HuH-7 (cell line): Measurements from ENCODE around the gene GLDN.

Experiments
- DNase-seq: peaks from one replicate; pipeline ENCODE4 v3.0.0; 2011; ENCODE audit warnings: low spot score

Gene GLDN

DNA sequence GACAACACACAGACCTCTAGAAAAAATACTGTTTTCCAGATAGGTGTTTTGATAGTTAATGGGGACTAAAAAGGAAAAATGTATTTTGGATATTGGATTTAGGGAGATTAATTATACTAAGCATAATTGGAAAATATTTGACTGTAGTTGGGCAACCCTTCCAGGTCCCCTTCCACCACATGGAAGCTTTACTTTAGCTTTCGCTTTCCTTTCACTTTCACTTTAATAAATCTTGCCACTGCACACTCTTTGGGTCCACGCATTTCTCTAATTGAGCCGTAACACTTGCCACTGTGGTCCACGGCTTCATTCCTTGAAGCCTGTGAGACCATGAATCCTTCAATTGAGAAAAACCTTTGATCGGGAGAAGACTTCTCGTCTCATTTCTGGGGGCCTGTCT, 15.5 kb downstream of the GLDN start:
- no peak for DNase-seq

DNA sequence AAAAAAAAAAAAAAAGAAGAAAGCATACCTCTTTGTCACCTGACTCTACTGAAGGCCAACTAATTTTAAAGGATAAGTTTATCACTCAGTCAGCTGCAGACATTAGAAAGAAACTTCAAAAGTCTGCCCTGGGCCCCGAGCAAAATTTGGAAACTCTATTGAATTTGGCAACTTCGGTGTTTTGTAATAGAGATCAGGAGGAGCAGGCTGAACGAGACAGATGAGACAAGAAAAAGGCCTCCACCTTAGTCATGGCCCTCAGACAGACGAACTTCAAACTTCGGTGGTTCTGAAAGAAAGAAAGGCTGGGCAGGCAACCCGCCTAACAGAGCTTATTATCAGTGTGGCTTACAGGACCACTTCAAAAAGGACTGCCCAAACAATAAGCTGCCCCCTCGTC, 18.5 kb downstream of the GLDN start:
- no peak for DNase-seq

DNA sequence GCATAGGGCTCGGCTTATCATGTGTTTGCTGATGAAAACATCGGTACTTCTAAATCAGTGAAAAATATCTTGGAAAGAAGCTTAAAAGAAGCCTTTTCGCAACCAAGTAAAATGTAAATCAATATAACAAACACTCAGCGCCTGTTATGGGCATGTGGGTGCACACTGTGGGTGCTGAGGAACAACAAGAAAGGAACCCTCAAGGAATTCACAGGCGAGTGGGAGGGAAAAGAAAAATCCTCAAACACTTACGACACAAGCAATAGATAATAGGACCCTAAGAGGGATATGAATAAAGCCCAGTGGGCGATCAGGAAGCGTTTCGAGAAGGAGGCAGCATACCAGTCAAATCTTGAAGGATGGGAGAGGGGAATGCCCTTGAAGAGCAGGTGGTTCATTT, 21.9 kb downstream of the GLDN start:
- DNase-seq = no peak

GRCh38 chr15:51365417-51365816, 24.0 kb downstream of the GLDN start:
- DNase-seq = no peak

DNA sequence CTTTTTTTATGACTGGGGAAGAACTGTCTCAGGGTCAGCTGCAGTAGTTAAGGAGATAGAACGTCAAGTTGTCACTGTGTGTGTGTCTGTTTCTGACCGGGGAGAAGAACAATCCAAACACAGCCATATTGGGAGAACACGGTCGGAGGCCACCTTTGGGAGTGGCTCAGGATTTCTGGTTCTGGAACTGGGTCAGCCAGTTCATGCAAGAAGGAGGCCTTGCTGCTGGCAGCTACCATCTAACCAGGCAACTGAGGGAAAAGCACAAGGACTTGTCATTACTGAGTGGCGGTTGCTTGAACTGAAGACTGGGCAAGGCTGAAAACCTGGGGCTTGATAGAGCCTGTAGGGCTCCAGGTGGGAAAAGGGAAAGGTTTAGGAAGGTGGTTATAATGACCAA, 24.6 kb downstream of the GLDN start:
- no peak for DNase-seq

DNA sequence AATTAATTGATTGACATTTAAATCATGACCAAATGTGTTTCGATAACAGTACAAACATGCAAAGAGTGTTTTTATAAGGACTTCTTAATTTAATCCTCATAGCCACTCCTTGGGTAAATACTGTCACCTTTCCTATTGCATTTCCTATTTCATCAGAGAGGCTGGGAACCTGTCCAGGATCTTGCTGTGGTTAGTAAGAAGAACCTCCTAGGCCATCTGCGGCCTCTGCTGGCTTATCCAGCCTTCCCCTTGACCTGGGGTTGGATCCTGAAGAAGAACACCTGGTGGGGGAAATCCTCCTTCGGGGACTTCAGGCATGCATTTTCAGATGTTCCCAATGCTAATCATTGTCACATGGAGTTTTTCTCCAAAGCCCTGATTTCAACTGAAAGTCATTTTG, 25.5 kb downstream of the GLDN start:
- no peak for DNase-seq

GRCh38 chr15:51367322-51367976, 26.0 kb downstream of the GLDN start:
- peak; percentile 29 for DNase-seq

DNA sequence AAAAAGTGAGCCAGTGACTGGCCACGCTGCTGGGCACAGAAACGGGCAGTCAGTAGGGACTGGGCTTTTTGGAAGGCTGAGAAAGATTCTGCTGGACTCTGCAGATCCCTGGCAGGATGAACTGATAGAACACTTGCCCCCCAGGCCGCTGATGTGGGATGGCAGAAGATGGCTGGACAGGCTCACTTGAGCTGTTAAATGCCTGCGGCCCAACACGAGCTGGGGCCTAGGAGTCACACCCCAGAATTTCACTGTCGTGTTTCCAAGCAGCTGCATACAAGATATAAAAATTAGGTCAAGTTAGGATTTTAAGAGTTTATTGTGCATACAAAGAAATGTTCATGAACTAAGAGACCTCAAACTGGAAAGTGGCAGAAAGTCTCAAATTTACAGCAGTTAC, 26.9 kb downstream of the GLDN start:
- no peak for DNase-seq

DNA sequence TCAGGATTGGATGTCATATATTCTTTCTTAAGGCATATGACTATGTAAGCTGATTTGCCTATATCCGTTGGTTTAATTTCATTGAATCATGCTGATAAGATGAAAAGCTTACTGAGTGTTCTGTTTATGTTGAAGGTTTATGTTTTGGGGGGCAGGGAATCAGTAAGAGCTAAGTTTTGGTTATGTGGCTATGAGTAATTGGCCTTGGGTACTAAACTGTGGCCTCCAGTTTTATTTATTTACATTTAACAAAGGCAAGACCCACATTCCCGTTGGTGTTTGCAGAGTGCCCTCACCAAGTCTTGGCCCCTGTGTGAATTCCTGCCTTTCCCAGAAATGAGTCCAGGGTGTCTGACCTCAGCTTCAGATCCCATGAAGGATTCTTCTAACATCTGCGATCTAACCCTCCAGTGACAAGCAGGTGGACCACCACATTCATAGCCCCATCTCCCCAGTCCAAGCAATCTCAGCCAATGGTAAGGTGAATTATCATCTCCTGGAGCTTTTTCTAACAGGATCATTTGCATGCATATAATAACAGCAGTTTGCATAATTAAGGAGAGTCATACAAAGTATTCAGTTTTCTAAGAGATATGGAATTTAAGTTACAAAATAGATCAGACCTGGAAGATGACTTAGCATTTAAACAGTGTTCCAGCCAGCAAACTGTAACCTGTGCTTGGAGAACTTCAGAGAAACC, 27.4 kb downstream of the GLDN start:
- no peak for DNase-seq

DNA sequence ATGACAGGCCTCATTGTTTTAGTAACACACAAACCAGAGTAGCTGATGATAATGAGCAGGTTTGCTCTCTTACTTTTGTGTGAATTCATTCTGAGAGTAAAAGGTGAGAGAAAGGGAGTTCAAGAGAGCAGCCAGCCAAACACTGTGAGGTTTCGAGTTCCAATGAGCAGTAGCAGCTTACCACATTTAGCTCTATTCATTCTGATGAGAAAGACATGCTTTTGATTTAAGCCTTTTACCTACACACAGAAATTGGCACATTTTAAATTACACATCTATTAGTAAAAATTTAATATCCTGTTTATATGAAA, 28.0 kb downstream of the GLDN start:
- no peak for DNase-seq

- no peak for DNase-seq
Observed at GRCh38 chr15:51371266-51371665, 29.8 kb downstream of the GLDN start.

- DNase-seq = no peak
Observed at GRCh38 chr15:51374131-51374530, 32.7 kb downstream of the GLDN start.

GRCh38 chr15:51375966-51376640, 34.6 kb downstream of the GLDN start:
- no peak for DNase-seq

DNA sequence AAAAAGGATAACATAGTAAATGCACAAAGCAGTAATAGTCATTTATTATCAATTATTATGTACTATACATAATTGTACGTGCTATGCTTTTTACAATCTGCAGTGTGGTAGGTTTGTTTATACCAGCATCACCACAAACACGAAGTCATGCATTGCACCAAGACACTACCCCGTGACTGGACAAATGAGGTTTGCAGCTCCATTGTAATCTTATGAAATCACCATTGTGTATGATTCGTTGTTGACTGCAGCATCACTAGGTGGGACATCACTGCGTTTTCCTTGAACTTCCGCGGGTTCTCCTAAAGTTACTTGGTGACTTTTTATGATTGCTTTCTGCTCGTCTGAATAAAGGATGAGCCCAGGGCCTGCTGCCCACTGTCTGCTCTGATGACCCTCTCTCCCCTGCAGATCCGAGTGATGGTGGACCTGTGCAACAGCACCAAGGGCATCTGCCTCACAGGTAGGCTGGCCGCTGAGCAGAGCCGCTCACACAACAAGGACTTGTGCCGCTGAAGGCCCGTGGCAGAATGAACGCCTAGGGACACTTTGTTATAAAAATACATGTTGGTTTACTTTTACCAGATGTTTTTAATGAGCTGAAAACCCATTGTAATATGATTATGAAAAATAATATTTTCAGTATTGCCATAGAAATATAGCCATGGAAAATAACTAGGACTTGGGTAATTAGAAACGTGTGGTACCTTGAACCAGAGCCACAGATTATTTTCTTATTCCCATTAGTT, 35.8 kb downstream of the GLDN start:
- DNase-seq = no peak

- DNase-seq = no peak
Observed at GRCh38 chr15:51378406-51378805, 37.0 kb downstream of the GLDN start.

DNA sequence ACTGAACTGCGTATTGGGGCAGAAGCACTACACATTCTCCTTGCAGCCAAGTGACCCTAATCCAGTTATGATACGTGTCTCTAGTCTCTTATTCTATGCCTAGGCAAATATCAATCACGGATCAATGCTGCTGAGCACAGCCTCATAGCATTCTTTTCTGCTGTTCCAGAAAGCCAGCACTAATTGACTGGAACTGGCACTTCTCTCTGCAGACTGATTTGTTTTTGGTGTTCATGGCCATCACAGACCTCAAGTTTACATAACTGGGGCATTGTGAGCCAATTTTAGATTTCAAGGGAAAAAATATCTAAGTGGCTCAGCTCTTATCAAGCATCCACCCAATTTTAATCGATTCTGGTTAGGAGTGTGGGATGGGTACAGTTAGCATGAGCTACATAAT, 37.9 kb downstream of the GLDN start:
- DNase-seq = no peak

- DNase-seq = peak; percentile 62
Observed at GRCh38 chr15:51380999-51381806, 39.7 kb downstream of the GLDN start.

- DNase-seq = peak; percentile 62
Observed at GRCh38 chr15:51382787-51383186, 41.3 kb downstream of the GLDN start.

GRCh38 chr15:51386029-51386428, 44.6 kb downstream of the GLDN start:
- no peak for DNase-seq

DNA sequence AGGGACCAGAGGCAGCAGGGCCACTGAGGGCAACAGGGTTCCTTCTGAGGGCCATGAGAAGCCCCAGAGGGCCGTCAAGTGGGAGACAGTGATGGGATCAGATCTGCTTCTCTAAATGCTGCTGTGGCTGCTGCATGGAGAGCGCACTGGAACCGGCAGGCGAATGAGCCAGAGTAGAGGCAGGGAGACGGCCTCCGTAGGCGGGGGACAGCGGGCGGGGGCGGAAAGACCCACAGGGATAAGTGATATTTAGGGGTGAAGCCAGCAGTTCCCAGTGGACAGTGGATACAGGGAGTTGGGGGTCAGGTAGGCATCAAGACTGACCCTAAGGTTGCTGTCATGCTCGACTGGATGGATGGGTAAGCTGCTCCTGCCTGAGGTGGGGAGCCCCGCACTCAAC, 45.0 kb downstream of the GLDN start:
- DNase-seq = no peak

- no peak for DNase-seq
Observed at GRCh38 chr15:51386960-51387698, 45.7 kb downstream of the GLDN start.

- no peak for DNase-seq
Observed at GRCh38 chr15:51387699-51388041, 46.2 kb downstream of the GLDN start.
